Stimulated activated CD8-positive, alpha-beta memory T cell treated with anti-CD3 and anti-CD28 coated beads, Interleukin-4, amount 100 ng/mL, for 4 hours (primary cell): ENCODE data around the gene INVS.

Experiments
- DNase-seq, 2 donors: peaks; one replicate each; pipeline ENCODE4 v3.0.0-alpha.2; 2020; ENCODE audit warnings: low read depth in 2 of 2, low spot score in 1 of 2

The INVS gene

DNA sequence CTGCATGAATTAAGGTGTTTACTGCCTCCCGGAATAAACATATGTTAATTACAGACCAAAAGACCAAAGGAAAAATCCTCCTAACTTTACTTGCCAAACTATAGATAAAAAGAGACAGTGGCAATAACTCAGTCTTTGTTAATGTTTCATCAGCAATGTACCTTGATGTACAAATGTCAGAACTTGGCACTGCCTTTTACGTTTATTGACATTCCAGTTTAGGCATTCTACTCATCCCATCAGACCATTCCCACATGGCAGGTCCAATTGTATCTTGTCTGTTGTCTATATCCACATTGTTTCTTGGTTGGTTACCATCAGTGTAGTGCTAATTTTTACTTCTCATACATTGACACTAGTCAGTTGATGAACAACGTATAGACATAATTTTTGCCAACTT, 168.2 kb downstream of the INVS start:
- no peak for DNase-seq

DNA sequence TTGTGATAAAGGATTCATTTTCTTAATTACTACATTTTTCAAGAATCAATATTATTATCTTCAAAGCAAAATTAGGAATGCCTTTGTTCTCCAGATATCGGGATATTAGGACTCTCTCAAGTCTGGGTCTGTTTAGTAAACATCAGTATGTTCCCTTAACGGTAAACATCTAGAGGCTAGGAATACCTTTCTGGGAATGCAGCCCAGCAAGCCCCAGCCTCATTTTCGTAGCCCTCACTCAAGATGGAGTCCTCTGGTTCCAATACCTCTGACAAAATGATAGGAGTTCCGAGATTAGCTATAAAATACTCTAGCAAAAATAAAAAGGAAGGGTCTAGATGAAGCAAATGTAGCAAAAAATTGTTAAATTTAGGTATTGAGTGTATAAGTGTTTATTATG, 169.2 kb downstream of the INVS start:
- DNase-seq: no peak

DNA sequence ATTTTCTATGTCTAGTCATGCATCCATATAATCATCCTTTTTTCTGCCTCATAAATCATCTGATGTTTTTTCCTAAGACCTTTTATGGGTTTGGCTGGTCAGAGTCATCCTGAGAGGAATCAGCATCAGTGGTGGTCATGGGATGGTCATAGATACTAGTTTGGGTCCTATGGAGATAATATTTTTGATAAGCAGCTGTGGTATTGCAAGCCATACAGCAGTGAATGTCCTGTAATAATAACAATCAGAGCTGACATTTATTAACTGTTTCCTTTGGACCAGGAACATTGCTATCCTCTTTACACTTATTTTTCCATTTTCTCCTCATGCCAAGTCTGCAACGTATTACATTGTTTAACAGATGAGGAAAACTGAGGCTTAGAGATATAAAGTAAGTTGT, 170.6 kb downstream of the INVS start:
- DNase-seq: no peak

DNA sequence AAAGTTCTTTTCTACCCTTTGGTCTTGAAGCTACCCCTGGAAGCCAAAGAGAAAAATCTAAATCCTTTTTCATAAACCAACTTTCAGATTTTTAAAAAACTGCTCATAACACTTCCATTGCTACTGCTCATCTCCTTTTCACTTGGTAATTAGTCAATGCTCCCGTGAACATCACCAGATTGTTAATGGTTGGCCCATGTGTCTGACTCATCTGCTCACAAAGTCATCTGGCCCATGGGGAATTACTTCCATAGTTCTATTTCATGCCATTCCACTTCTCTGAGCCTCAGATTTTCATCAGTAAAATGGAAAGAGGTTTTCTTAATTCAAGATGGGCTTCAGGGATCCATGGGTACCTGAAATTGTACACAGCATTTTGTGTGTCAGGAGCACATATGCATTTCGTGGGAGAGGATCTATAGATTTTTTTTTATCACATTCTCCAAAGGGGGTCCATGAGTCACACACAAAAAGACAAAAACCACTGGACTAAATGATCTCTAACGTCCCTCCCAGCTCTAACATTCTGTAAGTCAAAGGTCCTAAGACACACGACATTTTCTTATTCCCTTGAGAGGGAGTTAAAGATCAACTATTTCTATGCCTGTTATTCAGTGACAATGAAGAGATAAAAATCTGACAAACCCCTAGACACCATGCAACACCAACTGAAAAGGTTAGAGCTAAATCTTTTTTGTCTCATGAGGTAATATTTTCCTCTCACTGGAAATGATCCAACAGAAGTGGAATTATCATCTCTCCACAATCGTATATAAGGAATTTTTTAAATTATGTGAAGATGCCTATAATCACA, 178.3 kb downstream of the INVS start:
- no peak for DNase-seq

DNA sequence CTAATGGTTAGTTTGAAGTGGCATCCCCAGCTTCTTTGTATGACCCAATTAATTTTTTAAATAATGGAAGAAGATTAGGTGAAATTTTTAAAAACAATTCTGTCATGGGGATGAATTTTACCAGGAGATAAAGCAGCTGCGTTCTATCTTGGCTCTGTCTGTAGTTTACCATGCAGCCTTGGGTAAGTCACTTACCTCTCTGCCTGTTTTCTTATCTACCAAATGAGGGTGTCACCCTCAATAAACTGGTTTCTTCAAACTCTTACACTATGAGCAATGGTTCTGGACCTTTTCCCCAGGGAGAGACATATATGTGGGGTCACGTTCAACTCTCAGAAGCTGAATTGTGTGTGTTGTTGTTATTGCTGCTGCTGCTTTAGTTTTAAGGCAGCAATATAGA, 182.0 kb downstream of the INVS start:
- no peak for DNase-seq

DNA sequence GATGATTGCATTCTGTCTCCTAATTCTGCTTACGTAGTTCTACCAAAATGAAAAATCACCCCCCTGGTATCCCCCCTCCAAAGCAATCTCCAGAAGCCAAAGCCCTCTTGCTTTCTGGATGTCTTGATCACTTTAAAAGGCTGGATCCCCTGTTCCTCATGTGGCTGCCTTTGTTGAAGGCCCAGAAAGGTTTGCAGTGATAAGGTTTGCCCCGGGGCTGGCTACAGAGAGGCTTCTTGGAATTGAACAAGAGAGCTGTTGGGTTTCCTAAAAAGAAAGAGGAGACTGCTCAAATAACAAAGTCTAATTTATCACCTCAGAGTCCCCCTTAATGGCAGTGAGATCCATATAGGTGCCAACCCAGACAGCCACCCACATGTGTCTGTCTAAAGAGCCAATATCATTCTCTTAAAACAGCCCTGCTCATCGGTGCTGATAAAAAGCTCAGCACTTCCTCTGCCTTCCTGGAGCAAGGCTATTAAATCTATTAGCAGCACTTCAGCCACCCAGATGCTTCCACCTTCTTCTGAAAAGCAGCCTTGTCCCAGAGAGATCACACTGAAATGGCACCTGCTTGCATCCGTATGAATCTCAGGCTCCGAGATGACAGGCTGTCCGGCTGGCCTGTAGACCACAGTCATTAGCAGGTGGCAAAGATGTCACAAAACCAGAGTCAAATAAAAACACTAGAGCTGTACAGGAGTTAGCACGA, 182.8 kb downstream of the INVS start:
- DNase-seq: no peak

DNA sequence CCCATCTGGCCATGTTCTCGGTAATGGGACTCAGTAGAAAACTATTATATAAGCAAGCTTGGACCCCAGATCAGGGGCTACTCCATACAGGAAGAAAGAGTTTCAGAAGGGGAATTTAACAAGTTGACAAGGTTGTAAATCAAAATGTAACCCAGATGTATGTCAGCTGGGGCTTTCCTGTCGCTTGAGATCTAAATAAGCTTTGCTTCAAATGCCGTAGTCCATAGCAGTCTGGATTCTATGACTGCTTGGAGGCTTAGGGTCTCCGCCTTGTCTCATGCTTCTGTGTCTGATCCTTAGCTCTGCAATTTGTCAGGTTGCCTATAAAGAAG, 183.3 kb downstream of the INVS start:
- DNase-seq: no peak

DNA sequence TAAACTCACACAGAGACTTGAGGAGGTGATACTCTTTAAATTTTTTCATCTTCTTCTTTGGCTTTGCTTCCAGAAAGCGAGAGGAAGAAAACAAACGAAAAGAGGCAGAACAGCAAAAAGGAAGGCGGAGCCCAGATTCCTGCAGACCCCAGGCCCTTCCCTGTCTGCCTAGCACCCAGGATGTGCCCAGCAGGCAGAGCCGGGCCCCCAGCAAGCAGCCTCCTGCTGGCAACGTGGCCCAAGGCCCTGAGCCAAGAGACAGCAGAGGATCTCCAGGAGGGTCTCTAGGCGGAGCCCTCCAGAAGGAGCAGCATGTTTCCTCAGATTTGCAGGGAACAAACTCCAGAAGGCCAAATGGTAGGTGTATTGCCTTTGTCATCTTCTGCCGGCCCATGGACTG, 185.2 kb downstream of the INVS start:
- DNase-seq: no peak

DNA sequence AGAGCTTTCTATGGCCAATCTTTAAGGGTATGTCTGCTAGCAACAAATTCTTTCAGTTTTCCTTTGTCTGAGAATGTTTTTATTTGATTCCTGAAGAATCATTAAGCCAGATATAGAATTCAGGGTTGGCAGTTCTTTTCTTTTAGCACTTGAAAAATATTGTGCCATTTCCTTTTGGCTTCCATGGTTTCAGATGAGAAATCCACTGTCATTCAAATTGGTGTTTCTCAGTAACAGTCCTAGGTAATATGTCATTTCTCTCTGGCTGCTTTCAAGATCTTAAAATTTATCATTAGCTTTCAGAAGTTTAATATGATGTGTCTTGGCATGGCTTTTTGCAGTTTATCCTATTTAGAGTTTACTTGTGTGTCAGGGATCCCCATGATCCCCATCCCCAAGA, 186.0 kb downstream of the INVS start:
- DNase-seq: no peak

DNA sequence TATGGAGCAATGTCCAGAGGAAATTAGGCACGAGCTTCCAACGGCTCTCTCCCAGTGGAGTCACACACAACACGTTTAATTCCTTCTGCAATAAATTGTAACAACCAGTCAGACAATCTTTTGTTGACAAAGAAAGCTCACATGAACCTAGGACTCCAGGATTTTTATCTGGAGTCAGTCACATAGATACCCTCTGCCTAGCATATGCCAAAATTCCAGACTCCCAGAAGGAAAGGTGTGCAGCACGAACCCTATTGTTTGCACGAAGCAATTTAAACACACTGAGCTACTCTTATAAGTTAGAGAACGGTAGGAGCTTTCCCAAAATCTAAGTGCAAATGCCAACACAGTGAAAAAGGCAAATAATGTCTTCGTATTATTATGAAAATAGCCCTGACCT, 186.6 kb downstream of the INVS start:
- DNase-seq: no peak

DNA sequence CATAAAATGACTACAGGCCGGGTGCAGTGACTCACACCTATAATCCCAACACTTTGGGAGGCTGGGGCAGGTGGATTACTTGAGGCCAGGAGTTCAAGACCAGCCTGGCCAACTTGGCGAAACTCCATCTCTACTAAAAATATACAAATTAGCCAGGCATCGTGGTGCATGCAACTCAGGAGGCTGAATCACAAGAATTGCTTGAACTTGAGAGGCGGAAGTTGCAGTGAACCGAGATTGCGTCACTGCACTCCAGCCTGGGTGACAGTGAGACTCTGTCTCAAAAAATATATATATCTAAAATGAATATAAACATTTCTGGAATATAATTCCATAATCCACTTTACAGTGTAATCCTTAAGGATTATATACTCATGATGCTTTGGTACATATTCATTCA, 187.2 kb downstream of the INVS start:
- DNase-seq: no peak

DNA sequence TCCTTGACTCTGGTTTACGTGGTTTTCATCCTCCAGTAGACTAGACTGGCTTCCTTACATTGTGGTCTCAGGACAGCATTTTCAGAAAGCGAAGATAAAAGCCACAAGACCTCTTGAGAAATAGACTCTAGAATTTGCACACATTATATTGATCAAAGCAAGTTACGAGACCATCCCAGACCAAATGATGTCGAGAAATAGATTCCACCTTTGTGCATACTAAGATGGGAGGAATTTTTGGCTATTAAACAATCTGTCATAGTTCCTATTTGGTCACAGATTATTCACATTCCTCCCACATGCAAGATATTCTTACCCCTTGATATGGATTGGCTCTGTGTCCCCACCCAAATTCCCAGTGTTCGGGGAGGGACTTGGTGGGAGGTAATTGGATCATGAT, 188.1 kb downstream of the INVS start:
- no peak for DNase-seq

DNA sequence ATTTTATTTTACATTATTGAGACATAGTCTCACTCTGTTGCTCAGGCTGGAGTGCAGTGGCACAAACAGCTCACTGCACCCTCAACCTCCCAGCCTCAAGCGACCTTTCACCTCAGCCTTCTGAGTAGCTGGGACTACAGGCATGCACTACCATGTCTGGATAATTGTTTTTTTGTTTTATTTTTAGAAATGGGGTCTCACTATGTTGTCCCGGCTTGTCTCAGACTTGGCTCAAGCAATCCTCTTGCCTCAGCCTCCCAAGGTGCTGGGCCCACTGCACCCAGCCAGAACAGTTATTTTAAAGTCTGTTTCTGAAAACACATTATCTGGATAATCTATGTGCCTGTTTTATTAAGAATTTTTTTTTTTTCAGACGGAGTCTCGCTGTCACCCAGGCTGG, 191.7 kb downstream of the INVS start:
- DNase-seq: no peak

DNA sequence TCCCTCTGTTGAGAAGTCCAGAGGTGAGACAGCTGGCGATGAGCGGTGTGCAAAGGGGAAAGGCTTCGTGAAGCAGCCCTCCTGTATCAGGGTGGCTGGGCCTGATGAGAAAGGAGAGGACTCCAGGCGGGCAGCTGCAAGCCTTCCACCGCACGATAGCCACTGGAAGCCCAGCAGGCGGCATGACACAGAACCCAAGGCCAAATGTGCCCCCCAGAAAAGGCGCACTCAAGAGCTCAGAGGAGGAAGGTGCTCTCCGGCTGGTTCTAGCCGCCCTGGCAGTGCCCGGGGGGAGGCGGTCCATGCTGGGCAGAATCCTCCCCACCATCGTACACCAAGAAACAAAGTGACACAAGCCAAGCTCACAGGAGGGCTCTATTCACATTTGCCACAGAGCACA, 193.4 kb downstream of the INVS start:
- no peak for DNase-seq

DNA sequence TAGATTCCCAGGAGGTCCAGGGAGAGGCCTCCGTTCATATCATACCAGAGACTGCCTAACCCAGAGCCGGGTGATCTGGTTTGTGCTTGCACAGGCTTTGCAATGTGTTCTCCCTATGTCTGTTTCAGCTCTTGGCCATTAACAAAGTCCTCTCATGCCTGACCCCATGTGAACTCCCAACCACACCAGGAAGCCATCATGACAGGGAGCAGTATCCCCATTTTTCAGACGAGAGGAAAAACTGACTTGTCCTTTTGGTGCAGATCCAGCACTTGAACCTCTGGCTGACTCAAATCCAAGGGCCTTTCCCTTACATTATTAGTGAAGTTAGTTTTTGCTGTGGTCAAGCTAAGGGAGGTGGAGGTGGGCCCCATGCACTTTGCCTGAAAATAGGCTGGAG, 195.3 kb downstream of the INVS start:
- DNase-seq: no peak

DNA sequence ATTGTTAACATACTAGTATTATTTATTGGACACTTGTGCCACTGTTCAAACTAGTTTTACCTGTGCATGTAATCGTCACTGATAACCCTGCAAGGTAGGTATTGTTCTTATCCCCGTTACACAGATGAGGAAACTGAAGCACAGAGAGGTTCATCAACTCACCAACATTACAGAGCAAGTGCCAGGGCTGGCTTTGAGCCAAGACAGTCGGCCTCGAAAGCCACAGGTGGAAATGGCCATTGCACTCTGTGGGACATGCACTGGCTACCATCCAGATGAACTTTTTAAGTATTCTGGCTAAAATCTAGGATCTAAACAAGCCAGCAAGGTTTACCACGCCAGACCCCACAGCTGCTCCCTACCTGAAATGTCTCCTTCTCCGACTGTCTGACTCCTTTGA, 195.8 kb downstream of the INVS start:
- no peak for DNase-seq

DNA sequence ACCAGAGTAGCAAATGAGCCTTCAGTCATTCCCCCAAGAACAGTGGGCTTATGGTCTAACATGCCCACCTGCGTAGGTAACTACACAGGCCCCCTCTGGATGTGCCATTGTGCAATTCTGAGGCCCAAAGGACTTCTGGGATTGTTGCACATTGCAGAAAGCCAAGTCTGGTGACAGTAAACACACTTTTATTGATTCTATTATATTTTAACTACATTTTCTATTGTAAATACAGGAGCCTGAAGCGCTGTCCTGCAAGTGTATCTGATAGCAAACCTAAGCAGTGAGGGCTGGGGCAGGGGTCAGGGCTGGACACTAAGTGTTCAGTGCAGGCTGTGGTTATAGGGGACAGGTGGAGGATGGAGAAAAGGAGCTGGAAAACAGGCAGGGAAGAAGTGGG, 196.2 kb downstream of the INVS start:
- no peak for DNase-seq

DNA sequence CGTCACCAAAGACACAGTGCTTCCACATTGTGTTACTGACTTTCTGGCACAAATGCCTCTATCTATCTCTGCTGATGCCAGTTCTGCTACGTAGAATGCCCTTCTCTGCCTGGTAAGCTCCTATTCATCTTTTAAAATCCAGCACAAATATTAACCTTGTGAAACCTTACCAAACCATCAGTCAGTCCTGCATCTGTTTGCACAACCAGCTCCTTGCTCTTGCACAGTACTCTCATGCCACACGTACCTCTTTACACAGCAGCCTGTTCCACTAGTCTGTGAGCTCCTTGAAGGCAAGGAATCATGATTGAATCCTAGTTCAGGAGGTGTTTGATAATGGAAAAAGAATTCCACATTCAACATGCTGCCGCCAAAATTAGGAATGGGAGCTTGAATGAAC, 197.4 kb downstream of the INVS start:
- DNase-seq: no peak

DNA sequence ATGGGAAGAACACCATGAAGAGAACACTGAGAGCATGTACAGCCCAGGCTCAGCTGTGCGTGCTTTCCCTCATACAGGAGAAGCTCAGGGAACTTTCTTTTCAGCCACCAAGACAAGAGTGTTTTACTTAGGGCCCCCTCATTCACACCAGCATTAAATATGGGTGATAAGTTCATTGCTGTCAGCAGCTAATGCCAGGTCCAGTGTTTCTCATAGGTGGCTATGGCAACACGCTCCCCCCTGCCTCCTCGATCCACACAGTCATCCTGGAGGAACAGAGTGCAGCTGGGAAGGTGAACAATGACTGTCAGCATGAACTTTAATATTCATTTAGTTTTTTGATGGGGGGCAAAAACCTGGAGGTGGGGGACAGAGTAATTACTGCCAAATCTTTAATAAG, 199.3 kb downstream of the INVS start:
- DNase-seq: no peak

DNA sequence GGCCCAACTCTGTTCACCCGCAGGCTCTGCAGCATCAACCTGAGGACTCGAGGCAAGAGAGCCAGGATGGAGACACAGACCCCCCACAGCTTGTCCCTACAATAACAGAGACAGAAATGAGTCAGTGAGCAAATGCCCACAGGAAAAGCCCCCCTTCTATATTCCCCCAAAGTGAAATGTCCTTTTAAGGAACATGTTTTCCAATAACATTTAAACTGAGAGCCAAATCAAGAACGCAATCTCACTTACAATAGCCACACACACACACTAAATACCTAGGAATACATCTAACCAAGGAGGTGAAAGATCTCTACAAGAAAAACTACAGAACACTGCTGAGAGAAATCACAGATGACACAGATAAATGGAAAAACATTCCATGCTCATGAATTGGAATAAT, 204.7 kb downstream of the INVS start:
- no peak for DNase-seq

DNA sequence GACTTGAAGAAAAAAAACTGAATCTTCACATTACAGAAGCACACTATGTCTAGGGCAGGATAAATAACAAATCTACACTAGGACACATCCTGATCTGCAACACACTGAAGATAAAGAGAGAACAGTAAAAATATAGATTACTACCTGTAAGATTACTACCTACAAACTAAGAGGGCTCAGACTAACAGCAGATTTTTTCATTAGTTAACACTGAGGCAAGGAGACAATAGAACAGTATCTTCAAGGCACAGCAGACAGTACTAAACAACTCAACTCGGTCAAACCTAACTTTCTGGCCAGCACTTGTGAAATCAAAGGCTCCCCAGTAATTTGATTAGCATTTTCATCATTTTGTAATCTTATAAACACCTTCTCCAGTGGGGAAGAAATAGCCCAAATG, 207.2 kb downstream of the INVS start:
- DNase-seq: no peak

DNA sequence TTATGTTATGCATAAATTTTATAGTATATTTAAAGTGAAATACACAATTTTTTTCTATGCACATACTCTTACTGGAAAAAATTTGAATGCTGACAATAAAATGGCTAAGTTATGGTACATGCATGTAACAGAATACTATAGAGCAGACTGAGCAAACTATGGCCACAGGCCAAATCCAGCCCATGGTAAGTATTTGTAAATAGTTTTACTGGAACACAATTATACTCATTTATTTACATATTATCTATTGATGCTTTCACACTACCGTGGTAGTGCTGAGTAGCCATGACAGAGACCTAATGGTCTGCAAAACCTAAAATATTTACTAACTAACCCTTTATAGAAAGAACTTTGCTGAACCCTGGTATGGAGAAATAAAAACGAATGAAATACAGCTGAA, 208.0 kb downstream of the INVS start:
- no peak for DNase-seq

DNA sequence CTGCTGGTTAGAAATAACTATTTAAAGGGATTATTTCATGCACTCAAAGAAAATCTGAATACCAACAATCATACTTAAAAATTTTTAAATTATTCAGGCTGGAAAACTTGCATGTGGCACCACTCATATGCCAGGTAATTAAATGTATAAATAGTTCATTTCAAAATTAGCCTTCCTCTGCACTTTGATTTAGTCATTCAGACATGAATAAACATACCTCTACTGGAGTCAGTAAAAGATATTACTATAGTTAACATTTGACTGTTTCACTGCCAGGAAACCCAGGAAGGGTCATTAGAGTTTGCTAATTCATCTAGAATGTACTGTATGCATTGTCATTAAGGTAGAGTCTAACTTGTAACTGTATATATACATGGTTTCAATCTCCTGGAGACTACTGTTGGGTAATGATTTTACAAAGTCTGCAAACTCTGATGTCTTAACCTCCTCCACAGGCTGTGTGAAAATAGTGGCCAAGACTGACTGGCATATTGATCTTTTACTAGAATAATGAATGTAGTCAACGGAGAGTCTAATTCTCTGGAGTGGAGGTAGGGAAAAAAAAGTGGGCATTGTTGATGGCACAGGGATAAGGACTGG, 210.0 kb downstream of the INVS start:
- no peak for DNase-seq
